Sigmoid colon (tissue), 7 donors: ENCODE data around the gene IL1RAPL1. TPM values are rescaled to one million over a fixed set of nuclear protein-coding genes. Genes with fewer than 3 reads are reported as not detected.

Experiments used
- DNase-seq: peaks from one replicate; pipeline ENCODE4 v3.0.0-alpha.2; 2019
- H3K27ac ChIP-seq, 4 donors: fragments of 200-600 bp; sonication (generic); one replicate each; pipeline ENCODE4 v1.5.1; 2016 to 2019; ENCODE audit warnings: mild to moderate bottlenecking in 1 of 4
- H3K27me3 ChIP-seq, 3 donors: fragments of 200-600 bp; sonication (generic); one replicate each; pipeline ENCODE4 v1.5.1; 2019; ENCODE audit warnings: mild to moderate bottlenecking in 1 of 3
- H3K36me3 ChIP-seq, 4 donors: fragments of 200-600 bp; sonication (generic); one replicate each; pipeline ENCODE4 v1.5.1; 2016 to 2019
- H3K4me1 ChIP-seq, 4 donors: fragments of 200-600 bp; sonication (generic); one replicate each; pipeline ENCODE4 v1.5.1; 2017 to 2019
- H3K4me3 ChIP-seq, 4 donors: fragments of 200-600 bp; sonication (generic); one replicate each; pipeline ENCODE4 v1.5.1; 2017 to 2019; ENCODE audit warnings: mild to moderate bottlenecking in 2 of 4, moderate library complexity in 1 of 4
- H3K9me3 ChIP-seq, 4 donors: fragments of 200-600 bp in 3 of 4; sonication (generic) in 3 of 4; one replicate each; pipeline versions ENCODE4 v1.5.1 to v1.6.1; 2013 to 2019
- EP300 ChIP-seq, 4 donors: sonication (generic); formaldehyde crosslinking; IDR thresholded peaks; one replicate each; pipeline ENCODE4 v1.6.1; 2017; ENCODE audit warnings: antibody characterized with exemption in 4 of 4
- POLR2A ChIP-seq, 2 donors: fragments of 450-650 bp; IDR thresholded peaks; one replicate each; pipeline ENCODE4 v1.6.1; 2016; ENCODE audit warnings: antibody characterized with exemption in 2 of 2, mild to moderate bottlenecking in 2 of 2, moderate library complexity in 2 of 2
- POLR2AphosphoS5 ChIP-seq, 4 donors: sonication (generic); formaldehyde crosslinking; IDR thresholded peaks; one replicate each; pipeline ENCODE4 v1.6.1; 2017; ENCODE audit warnings: antibody characterized with exemption in 4 of 4
- WGBS, 2 donors: extraction: QIAGEN DNeasy Blood & Tissue Kit; methylation state at CpG; one replicate each; pipeline ENCODE4 v1.1.7; 2013; 5-methylcytosine and 5-hydroxymethylcytosine counted together
- intact Hi-C: fragments of 100-400 bp; cut with DNase I; formaldehyde crosslinking; loops from one replicate; pipeline ENCODE4 v1.15.1; 2023
- polyA plus RNA-seq, 3 donors: library from polyadenylated mRNA; stranded (reverse); fragments of 200-250 nt; gene quantifications; one replicate each; pipeline ENCODE4 v1.2.3, GENCODE V29; 2013
- total RNA-seq, 4 donors: library from RNA; depleted of rRNA; stranded (reverse); fragments of >200 nt; gene quantifications; one replicate each; pipeline ENCODE4 v1.1.0, GENCODE V29; 2016
- TF ChIP-seq, protein P1 (sequence below), 4 experiments: fragments of 450-650 bp in 3 of 4; fragments of 200-600 bp in 1 of 4; IDR thresholded peaks; one replicate each; pipeline ENCODE4 v1.5.1; 2016 to 2019; ENCODE audit warnings: antibody characterized with exemption in 4 of 4, mild to moderate bottlenecking in 3 of 4, moderate library complexity in 2 of 4
- donor health status: healthy with polysubstance abuse.
- donor health status: Bipolar disorder and iron deficiency.
- donor health status: healthy.

The IL1RAPL1 gene
- total and polyA plus RNA-seq, 7 donors, result 0.07 to 2.5 (median 1.2) TPM; not detected in 2

- intact Hi-C loops, result no loop called here
- no peaks in the 10 kb centered on the region for H3K4me1 ChIP-seq
- WGBS, 2 donors, result 80 to 89% methylated on average over 5 of the region's 5 CpGs
- H3K36me3 ChIP-seq, result no peaks in the 10 kb centered on the region
- H3K27ac ChIP-seq, result no peak overlapping the region
- TF ChIP-seq POLR2A (IDR thresholded peaks at IDR 0.05), result no peak
- no peak for TF ChIP-seq POLR2AphosphoS5 (IDR thresholded peaks at IDR 0.05)
- TF ChIP-seq EP300 (IDR thresholded peaks at IDR 0.05), result no peak
- TF ChIP-seq, protein P1, sequence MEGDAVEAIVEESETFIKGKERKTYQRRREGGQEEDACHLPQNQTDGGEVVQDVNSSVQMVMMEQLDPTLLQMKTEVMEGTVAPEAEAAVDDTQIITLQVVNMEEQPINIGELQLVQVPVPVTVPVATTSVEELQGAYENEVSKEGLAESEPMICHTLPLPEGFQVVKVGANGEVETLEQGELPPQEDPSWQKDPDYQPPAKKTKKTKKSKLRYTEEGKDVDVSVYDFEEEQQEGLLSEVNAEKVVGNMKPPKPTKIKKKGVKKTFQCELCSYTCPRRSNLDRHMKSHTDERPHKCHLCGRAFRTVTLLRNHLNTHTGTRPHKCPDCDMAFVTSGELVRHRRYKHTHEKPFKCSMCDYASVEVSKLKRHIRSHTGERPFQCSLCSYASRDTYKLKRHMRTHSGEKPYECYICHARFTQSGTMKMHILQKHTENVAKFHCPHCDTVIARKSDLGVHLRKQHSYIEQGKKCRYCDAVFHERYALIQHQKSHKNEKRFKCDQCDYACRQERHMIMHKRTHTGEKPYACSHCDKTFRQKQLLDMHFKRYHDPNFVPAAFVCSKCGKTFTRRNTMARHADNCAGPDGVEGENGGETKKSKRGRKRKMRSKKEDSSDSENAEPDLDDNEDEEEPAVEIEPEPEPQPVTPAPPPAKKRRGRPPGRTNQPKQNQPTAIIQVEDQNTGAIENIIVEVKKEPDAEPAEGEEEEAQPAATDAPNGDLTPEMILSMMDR (IDR thresholded peaks at IDR 0.05), result no peak
- H3K27me3 ChIP-seq, result no peaks in the 10 kb centered on the region
- DNase-seq, result no peak
- H3K4me3 ChIP-seq, result no peak overlapping the region
- H3K9me3 ChIP-seq, result no peaks in the 10 kb centered on the region
Observed at GRCh38 chrX:29453333-29453732, 866.1 kb downstream of the IL1RAPL1 start.

DNA sequence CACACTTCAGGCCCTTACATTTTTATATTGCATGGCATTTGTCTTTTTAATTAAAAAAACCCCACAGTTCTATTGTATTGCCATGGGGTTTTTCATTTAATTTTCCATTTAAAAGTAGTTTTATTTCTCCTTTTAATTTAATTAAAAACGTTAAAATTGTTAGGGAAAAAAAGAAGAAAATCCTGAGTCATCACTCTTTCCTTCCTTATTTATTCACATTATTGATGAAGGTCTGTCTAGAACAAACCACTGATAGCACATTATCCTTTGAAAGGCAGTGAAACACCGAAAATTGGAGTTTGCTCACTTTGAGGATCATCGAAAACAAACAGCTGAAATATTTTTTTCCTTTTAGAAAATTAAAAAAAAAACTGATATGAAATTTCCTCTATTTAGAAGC, 868.5 kb downstream of the IL1RAPL1 start:
- Histone ChIP-seq H3K9me3 (no peaks in the 10 kb centered on the region), H3K4me1 (no peaks in the 10 kb centered on the region), H3K27me3 (no peaks in the 10 kb centered on the region), H3K27ac (no peak overlapping the region), H3K4me3 (no peak overlapping the region), H3K36me3 (no peaks in the 10 kb centered on the region)
- intact Hi-C loops, result no loop called here
- no peak for DNase-seq
- TF ChIP-seq EP300 (IDR thresholded peaks at IDR 0.05), result no peak
- WGBS, 2 donors, result 76 to 82% methylated on average over 3 of the region's 3 CpGs

DNA sequence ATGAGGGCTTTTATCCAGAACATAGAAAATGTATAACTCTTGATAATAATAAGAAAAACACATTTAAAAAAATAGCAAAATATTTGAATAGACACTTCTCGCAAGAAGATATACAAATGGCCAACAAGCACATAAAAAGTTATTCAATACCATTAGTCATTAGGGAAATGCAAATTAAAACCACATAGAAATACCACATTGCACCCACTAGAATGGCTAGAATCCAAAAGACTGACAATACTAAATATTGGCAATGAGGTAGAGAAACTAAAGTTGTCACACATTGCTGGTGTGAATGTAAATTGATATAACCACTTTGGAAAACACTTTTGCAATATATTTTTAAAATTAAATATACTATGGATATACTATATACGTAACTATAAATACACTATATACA, 873.8 kb downstream of the IL1RAPL1 start:
- Histone ChIP-seq H3K27me3 (no peaks in the 10 kb centered on the region), H3K36me3 (no peaks in the 10 kb centered on the region), H3K4me1 (no peaks in the 10 kb centered on the region), H3K4me3 (no peak overlapping the region), H3K27ac (no peak overlapping the region), H3K9me3 (no peaks in the 10 kb centered on the region)
- no peak for TF ChIP-seq POLR2AphosphoS5 (IDR thresholded peaks at IDR 0.05)
- TF ChIP-seq EP300 (IDR thresholded peaks at IDR 0.05), result no peak
- TF ChIP-seq, protein P1 (IDR thresholded peaks at IDR 0.05), result no peak
- TF ChIP-seq POLR2A (IDR thresholded peaks at IDR 0.05), result no peak
- intact Hi-C loops, result no loop called here
- WGBS, 2 donors, result 95% methylated on average over 2 of the region's 2 CpGs
- DNase-seq, result no peak

DNA sequence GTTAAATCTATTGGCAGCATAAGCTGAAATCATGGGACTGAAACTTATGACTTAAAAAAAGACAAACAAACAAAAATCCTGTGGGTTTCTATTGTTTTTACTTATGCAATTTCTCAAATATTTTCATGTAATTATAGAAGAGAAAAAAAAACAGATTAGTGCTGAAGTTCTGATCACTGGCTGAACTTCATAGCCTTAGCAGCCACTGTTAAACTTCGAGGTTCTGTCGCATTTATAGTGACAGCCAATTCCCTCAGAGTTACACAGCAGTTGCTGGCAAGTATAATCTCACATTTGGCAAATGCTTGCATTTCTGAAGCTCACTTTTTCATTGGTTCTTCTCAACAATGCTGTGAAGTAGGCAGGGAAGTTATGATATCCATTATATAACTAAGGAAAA, 879.2 kb downstream of the IL1RAPL1 start:
- Histone ChIP-seq H3K36me3 (no peaks in the 10 kb centered on the region), H3K27me3 (no peaks in the 10 kb centered on the region), H3K4me3 (no peak overlapping the region), H3K4me1 (no peaks in the 10 kb centered on the region), H3K9me3 (no peaks in the 10 kb centered on the region), H3K27ac (no peak overlapping the region)
- 61 to 81% methylated on average over 2 of the region's 2 CpGs for WGBS, 2 donors
- TF ChIP-seq POLR2AphosphoS5 (IDR thresholded peaks at IDR 0.05) (no peak), POLR2A (IDR thresholded peaks at IDR 0.05) (no peak), EP300 (IDR thresholded peaks at IDR 0.05) (no peak)
- TF ChIP-seq, protein P1 (IDR thresholded peaks at IDR 0.05), result no peak
- intact Hi-C loops, result no loop called here
- no peak for DNase-seq

DNA sequence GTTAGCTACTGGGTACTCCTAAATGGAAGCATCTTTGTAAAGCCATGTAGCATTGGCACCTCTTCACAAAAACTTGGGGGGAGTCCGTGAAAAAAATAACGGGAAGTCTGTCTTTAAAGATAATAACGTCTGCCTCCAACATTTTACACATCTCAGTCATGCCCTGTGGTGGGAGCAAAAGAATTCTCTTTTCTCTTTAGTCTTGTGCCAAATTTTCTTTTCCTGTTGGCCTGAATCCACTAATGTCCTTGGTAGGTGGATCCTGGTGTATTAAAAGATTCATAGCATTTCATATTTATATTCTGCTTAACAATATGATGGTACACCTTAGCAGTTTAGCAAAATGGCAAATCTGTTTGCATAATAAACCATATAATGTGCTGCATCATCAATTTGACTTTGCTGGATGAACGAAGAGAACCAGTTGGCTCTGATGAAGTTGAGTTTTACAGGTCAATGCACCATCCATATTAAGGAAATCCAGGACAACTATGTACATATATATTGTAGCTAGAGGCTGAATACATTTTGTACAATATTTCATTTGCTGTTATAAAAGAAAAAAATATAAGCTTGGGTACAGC, 881.8 kb downstream of the IL1RAPL1 start:
- H3K4me1 ChIP-seq, result no peaks in the 10 kb centered on the region
- no peak overlapping the region for H3K4me3 ChIP-seq
- DNase-seq, result no peak
- no peak overlapping the region for H3K27ac ChIP-seq
- TF ChIP-seq POLR2AphosphoS5 (IDR thresholded peaks at IDR 0.05), result no peak
- TF ChIP-seq EP300 (IDR thresholded peaks at IDR 0.05), result no peak
- TF ChIP-seq POLR2A (IDR thresholded peaks at IDR 0.05), result no peak
- TF ChIP-seq, protein P1 (IDR thresholded peaks at IDR 0.05), result no peak
- 41 to 60% methylated on average over 4 of the region's 4 CpGs for WGBS, 2 donors
- intact Hi-C loops, result no loop called here
- H3K9me3 ChIP-seq, result no peaks in the 10 kb centered on the region
- no peaks in the 10 kb centered on the region for H3K36me3 ChIP-seq
- no peaks in the 10 kb centered on the region for H3K27me3 ChIP-seq
